Astrocyte of the spinal cord (primary cell): ENCODE measurements around the gene ACHE.

Experiments used
- DNase-seq: peaks from one replicate; pipeline ENCODE4 v3.0.0; 2011; ENCODE audit warnings: low read depth, low spot score
- H3K4me3 ChIP-seq: 2 replicates; pipeline ENCODE4 v1.5.1; 2011; ENCODE audit warnings: low read depth, mild to moderate bottlenecking, low read length, moderate library complexity
- CTCF ChIP-seq: IDR thresholded peaks from 2 replicates; pipeline ENCODE4 v1.5.1; 2012; ENCODE audit warnings: low read depth, mild to moderate bottlenecking, low read length, inconsistent platforms
- in situ Hi-C: cut with HindIII; loops from 2 replicates; pipeline ENCODE4 v1.10.0; 2017; ENCODE audit warnings: low sequenced_read_pairs

Gene ACHE

GRCh38 chr7:100902638-100903037 lies 7.0 kb upstream of the ACHE start:
- DNase-seq: no peak
- in situ Hi-C loops: no loop called here
- no peak overlapping the region for H3K4me3 ChIP-seq
- TF ChIP-seq CTCF: no peak

- in situ Hi-C loops: no loop called here
- DNase-seq: no peak
- H3K4me3 ChIP-seq: no peak overlapping the region
- no peak for TF ChIP-seq CTCF
These were observed 6.2 kb upstream of the ACHE start for GRCh38 chr7:100901921-100902332.

GRCh38 chr7:100900978-100901377 lies 5.3 kb upstream of the ACHE start:
- TF ChIP-seq CTCF: no peak
- DNase-seq: no peak
- in situ Hi-C loops: no loop called here
- no peak overlapping the region for H3K4me3 ChIP-seq

- no peak for TF ChIP-seq CTCF
- in situ Hi-C loops: no loop called here
- no peak for DNase-seq
These were observed 3.7 kb upstream of the ACHE start for GRCh38 chr7:100899432-100899831.

GRCh38 chr7:100897772-100898454 lies 2.2 kb upstream of the ACHE start:
- no peak overlapping the region for H3K4me3 ChIP-seq
- no peak for TF ChIP-seq CTCF
- in situ Hi-C loops: no loop called here
- no peak for DNase-seq

More at GRCh38 chr7:100899432-100899831, 3.7 kb upstream of the ACHE start:
- H3K4me3 ChIP-seq: no peak overlapping the region

GRCh38 chr7:100896732-100897608 lies 1.3 kb upstream of the ACHE start:
- H3K4me3 ChIP-seq: no peak overlapping the region
- no peak for DNase-seq
- TF ChIP-seq CTCF: peak; percentile 79
- in situ Hi-C loops: no loop called here
